K562 (cell line): Measurements from ENCODE around the gene KLHL15. TPM values are rescaled to one million over a fixed set of nuclear protein-coding genes. Genes with fewer than 3 reads are reported as not detected.

ENCODE experiments used
- JUN ChIP-seq, 2 experiments: sonication (generic) in 1 of 2; formaldehyde crosslinking in 1 of 2; IDR thresholded peaks; 2 replicates each; pipeline versions ENCODE4 v1.6.1 to v1.8.0; 2012 to 2022; ENCODE audit warnings: borderline replicate concordance in 2 of 2, mild to moderate bottlenecking in 2 of 2, improper control_type of control experiment in 1 of 2, low read depth in 1 of 2, low read length in 1 of 2, missing genetic modification reagents in 1 of 2
- MECOM ChIP-seq: fragments of 250-450 bp; sonication (Bioruptor Pico); IDR thresholded peaks from 2 replicates; pipeline ENCODE4 v1.8.0; 2022; ENCODE audit warnings: inconsistent platforms
- NR0B1 ChIP-seq: fragments of 450-650 bp; IDR thresholded peaks from one replicate; pipeline ENCODE4 v1.6.1; 2018; ENCODE audit warnings: mild to moderate bottlenecking, moderate library complexity; ENCODE audit not compliant: partially characterized antibody
- PKNOX1 ChIP-seq: fragments of 450-650 bp; IDR thresholded peaks from 2 replicates; pipeline ENCODE4 v1.6.1; 2016
- POLR2AphosphoS2 ChIP-seq: IDR thresholded peaks from 2 replicates; pipeline ENCODE4 v1.6.1; 2012; ENCODE audit warnings: low read length, improper control_type of control experiment
- RBM39 ChIP-seq: fragments of 200-400 bp; formaldehyde crosslinking; optimal IDR thresholded peaks from 2 replicates; pipeline ENCODE3; 2018; ENCODE audit warnings: low read depth, low read length
- RREB1 ChIP-seq: fragments of 250-450 bp; sonication (Bioruptor Pico); IDR thresholded peaks from 2 replicates; pipeline ENCODE4 v1.4.0; 2020
- SIN3A ChIP-seq, 2 experiments: fragments of 150-350 bp in 1 of 2; IDR thresholded peaks; 2 replicates each; pipeline ENCODE4 v1.6.1; 2011 to 2016; ENCODE audit warnings: borderline replicate concordance in 2 of 2, low read depth in 2 of 2, low read length in 2 of 2, mild to moderate bottlenecking in 2 of 2, moderate library complexity in 2 of 2; ENCODE audit not compliant: control insufficient read depth in 1 of 2
- SMARCC2 ChIP-seq: fragments of 450-650 bp; IDR thresholded peaks from 2 replicates; pipeline ENCODE4 v1.6.1; 2017; ENCODE audit warnings: antibody characterized with exemption, moderate library complexity, mild to moderate bottlenecking, low read depth
- ZBTB11 ChIP-seq, 3 experiments: fragments of 200-800 bp in 1 of 3; fragments of 250-450 bp in 1 of 3; fragments of 450-650 bp in 1 of 3; sonication (Bioruptor Pico) in 1 of 3; sonication (Bioruptor generic) in 1 of 3; formaldehyde crosslinking in 1 of 3; IDR thresholded peaks; 2 replicates each; pipeline versions ENCODE4 v1.6.1 to v1.8.0; 2016 to 2022; ENCODE audit warnings: mild to moderate bottlenecking in 2 of 3, missing genetic modification characterization in 2 of 3, missing compliant biosample characterization in 1 of 3, moderate library complexity in 1 of 3
- ZBTB5 ChIP-seq: fragments of 450-650 bp; IDR thresholded peaks from 2 replicates; pipeline ENCODE4 v1.6.1; 2017; ENCODE audit warnings: antibody characterized with exemption
- ZKSCAN8 ChIP-seq: fragments of 200-800 bp; sonication (Bioruptor generic); IDR thresholded peaks from 2 replicates; pipeline ENCODE4 v1.6.1; 2016; ENCODE audit warnings: missing genetic modification characterization, missing compliant biosample characterization
- ZNF212 ChIP-seq: fragments of 450-650 bp; formaldehyde crosslinking; IDR thresholded peaks from 2 replicates; pipeline ENCODE4 v1.4.0; 2020; ENCODE audit warnings: mild to moderate bottlenecking
- polyA plus RNA-seq, 8 experiments: library from polyadenylated mRNA; depleted of rRNA in 4 of 8; stranded (reverse) in 5 of 8; unstranded in 3 of 8; fragments of >200 nt; fragmentation: Nextera tagmentation in 2 of 8; fragmentation: Illumina TruSeq in 1 of 8; extraction: Ambion mirVana in 2 of 8; extraction: Trizol in 1 of 8; gene quantifications; 2 replicates each; pipeline versions ENCODE4 v1.2.1 to v1.2.3, GENCODE V29; 2011 to 2014; ENCODE audit warnings: inconsistent platforms in 1 of 8, missing spikeins in 1 of 8
- total RNA-seq, 7 experiments: library from RNA; depleted of rRNA in 6 of 7; stranded (reverse); fragments of >200 nt in 6 of 7; fragmentation: Illumina TruSeq in 2 of 7; extraction: Trizol in 2 of 7; gene quantifications; 2 replicates each; pipeline versions ENCODE4 v1.2.1 to v1.2.3, GENCODE V29; 2011 to 2021; ENCODE audit warnings: low replicate concordance in 1 of 7

Gene KLHL15
- total and polyA plus RNA-seq, 9 of the 15 experiments (the other 6 are each of a cell fraction or from before 2014, with no cell fraction given) = 3.0 to 12.4 (median 7.6) TPM

- TF ChIP-seq ZNF212 (CRISPR knock-in tag) (no peak), ZKSCAN8 (CRISPR knock-in tag) (0 out of 2 replicates have a peak, but pooled peaks have one; percentile 40), RREB1 (CRISPR knock-in tag) (no peak), JUN (IDR thresholded peaks at IDR 0.05; ENCODE audit: borderline replicate concordance, low read depth, low read length) (no peak), JUN (CRISPR knock-in tag; IDR thresholded peaks at IDR 0.05; ENCODE audit: borderline replicate concordance) (no peak), MECOM (no peak), ZBTB11 (CRISPR knock-in tag; IDR thresholded peaks at IDR 0.05) (no peak), SIN3A (IDR thresholded peaks at IDR 0.05; ENCODE audit: borderline replicate concordance in 2 of 2, control insufficient read depth in 1 of 2, low read depth in 2 of 2, low read length in 2 of 2) (no peak), POLR2AphosphoS2 (no peak), ZBTB5 (no peak), PKNOX1 (no peak), NR0B1 (no peak), RBM39 (no peak), SMARCC2 (no peak)
Observed at GRCh38 chrX:23953908-23954269, 73.1 kb downstream of the KLHL15 start (continued).
